ENCODE measurements around the gene PIK3CB.

- TF ChIP-seq CTCF (conservative IDR thresholded peaks at IDR 0.05; ENCODE audit: low read depth, low read length) (no peak), EZH2 (IDR thresholded peaks at IDR 0.05; ENCODE audit: borderline replicate concordance, low read depth, low read length, poor library complexity, severe bottlenecking) (no peak)
Measured at GRCh38 chr3:138692152-138692551, 142.6 kb downstream of the PIK3CB start.

All from A673 (cell line).